Kidney (tissue), 22 donors: ENCODE results near the gene RLN2. TPM values are rescaled to one million over a fixed set of nuclear protein-coding genes. Genes with fewer than 3 reads are reported as not detected.
A peak's percentile ranks its signal among the peaks of the same experiment; 100 is the strongest.
"Not testable (repeated sequence)": the region's sequence is repeated elsewhere in the genome, so short reads cannot be mapped to it uniquely, and the experiment has no call there.

Experiments used
- DNase-seq, 5 donors: peaks; one replicate each; pipeline ENCODE4 v3.0.0-alpha.2; 2013 to 2020
- FAIRE-seq: peaks from 2 replicates; lab custom pipeline; 2012; peaks lifted over from hg19 to GRCh38; lab: Jason Lieb, UNC
- H3K27ac ChIP-seq, 2 donors: one replicate each; pipeline ENCODE4 v1.7.0; 2013; ENCODE audit warnings: low read depth in 2 of 2, low read length in 2 of 2, inconsistent platforms in 1 of 2
- H3K27me3 ChIP-seq: one replicate; pipeline ENCODE4 v1.7.1; 2013; ENCODE audit warnings: low read length, inconsistent platforms; ENCODE audit not compliant: control insufficient read depth, insufficient read depth
- H3K36me3 ChIP-seq, 3 donors: one replicate each; pipeline versions ENCODE4 v1.7.0 to v1.7.1; 2013; ENCODE audit warnings: low read length in 3 of 3, control low read depth in 1 of 3, inconsistent platforms in 1 of 3; ENCODE audit not compliant: insufficient read depth in 3 of 3, control insufficient read depth in 2 of 3
- H3K4me1 ChIP-seq, 3 donors: one replicate each; pipeline versions ENCODE4 v1.7.0 to v1.7.1; 2013; ENCODE audit warnings: low read length in 3 of 3, inconsistent platforms in 1 of 3, low read depth in 1 of 3; ENCODE audit not compliant: control insufficient read depth in 2 of 3, insufficient read depth in 2 of 3
- H3K4me3 ChIP-seq, 3 donors: one replicate each; pipeline versions ENCODE4 v1.7.0 to v1.8.1; 2013; ENCODE audit warnings: low read length in 3 of 3, control low read depth in 1 of 3, inconsistent platforms in 1 of 3
- H3K9ac ChIP-seq, 3 donors: one replicate each; pipeline versions ENCODE4 v1.7.0 to v1.7.1; 2013; ENCODE audit warnings: low read length in 3 of 3, control low read depth in 1 of 3, inconsistent platforms in 1 of 3
- H3K9me3 ChIP-seq, 3 donors: one replicate each; pipeline versions ENCODE4 v1.7.0 to v1.7.1; 2013; ENCODE audit warnings: low read length in 3 of 3, control low read depth in 1 of 3, inconsistent platforms in 1 of 3; ENCODE audit not compliant: control insufficient read depth in 2 of 3, insufficient read depth in 1 of 3
- intact Hi-C: fragments of 100-400 bp; cut with DNase I; formaldehyde crosslinking; loops from one replicate; pipeline ENCODE4 v1.11.1; 2022
- long read RNA-seq, 10 donors: library from polyadenylated mRNA in 1 of 10; unstranded in 1 of 10; transcript quantifications; one replicate each; pipeline ENCODE4 v2.0.0 and lab custom pipeline, GENCODE V29; 2021 to 2026
- polyA plus RNA-seq: library from polyadenylated mRNA; stranded (reverse); fragments of 350-450 nt; fragmentation: Illumina TruSeq; extraction: RNeasy Lipid Tissue Mini Kit (QIAGEN cat#74804); gene quantifications from one replicate; pipeline ENCODE4 v1.2.3, GENCODE V29; 2014; ENCODE audit warnings: low read depth, low replicate concordance; ENCODE audit not compliant: insufficient read depth
- total RNA-seq: library from RNA; stranded (reverse); fragmentation: NEBNext Ultra II Directional; extraction: Animal tissue kit (Norgen Biotek cat#: 25700); gene quantifications from one replicate; pipeline ENCODE4 v1.2.1, GENCODE V29; 2021
- TF ChIP-seq, protein P1 (sequence below): IDR thresholded peaks from 3 replicates; pipeline ENCODE4 v1.5.1; 2012; ENCODE audit warnings: mild to moderate bottlenecking, moderate library complexity, borderline replicate concordance; ENCODE audit not compliant: insufficient read depth; ENCODE audit errors: extremely low read depth
- donor health status: control.
- donor health status: control.
- donor health status: control.
- donor health status: control.
- donor health status: control.
- donor health status: DM: yes; HTN: yes; CAD: no.
- donor health status: Normal renal cell carcinoma (clear cell type).

The RLN2 gene, protein sequence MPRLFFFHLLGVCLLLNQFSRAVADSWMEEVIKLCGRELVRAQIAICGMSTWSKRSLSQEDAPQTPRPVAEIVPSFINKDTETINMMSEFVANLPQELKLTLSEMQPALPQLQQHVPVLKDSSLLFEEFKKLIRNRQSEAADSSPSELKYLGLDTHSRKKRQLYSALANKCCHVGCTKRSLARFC
- total RNA-seq (1.1 TPM), polyA plus RNA-seq (3.5 TPM)
- long read RNA-seq, donor 1 = 0 reads
- long read RNA-seq, donor 2 = 0 reads
- long read RNA-seq, donor 3 = 0 reads
- long read RNA-seq, donor 4 = 0 reads
- long read RNA-seq, donor 5 = 0 reads
- long read RNA-seq, donor 6 = 0 reads
- long read RNA-seq, donor 7, partial matches to known transcripts = 1 of 1 reads
- long read RNA-seq, donor 7, other reads (novel, unspliced or antisense) = 0 of 1 reads
- long read RNA-seq, donor 8 = 0 reads
- long read RNA-seq, donor 9 = 0 reads
- long read RNA-seq, donor 10 = 0 reads

DNA sequence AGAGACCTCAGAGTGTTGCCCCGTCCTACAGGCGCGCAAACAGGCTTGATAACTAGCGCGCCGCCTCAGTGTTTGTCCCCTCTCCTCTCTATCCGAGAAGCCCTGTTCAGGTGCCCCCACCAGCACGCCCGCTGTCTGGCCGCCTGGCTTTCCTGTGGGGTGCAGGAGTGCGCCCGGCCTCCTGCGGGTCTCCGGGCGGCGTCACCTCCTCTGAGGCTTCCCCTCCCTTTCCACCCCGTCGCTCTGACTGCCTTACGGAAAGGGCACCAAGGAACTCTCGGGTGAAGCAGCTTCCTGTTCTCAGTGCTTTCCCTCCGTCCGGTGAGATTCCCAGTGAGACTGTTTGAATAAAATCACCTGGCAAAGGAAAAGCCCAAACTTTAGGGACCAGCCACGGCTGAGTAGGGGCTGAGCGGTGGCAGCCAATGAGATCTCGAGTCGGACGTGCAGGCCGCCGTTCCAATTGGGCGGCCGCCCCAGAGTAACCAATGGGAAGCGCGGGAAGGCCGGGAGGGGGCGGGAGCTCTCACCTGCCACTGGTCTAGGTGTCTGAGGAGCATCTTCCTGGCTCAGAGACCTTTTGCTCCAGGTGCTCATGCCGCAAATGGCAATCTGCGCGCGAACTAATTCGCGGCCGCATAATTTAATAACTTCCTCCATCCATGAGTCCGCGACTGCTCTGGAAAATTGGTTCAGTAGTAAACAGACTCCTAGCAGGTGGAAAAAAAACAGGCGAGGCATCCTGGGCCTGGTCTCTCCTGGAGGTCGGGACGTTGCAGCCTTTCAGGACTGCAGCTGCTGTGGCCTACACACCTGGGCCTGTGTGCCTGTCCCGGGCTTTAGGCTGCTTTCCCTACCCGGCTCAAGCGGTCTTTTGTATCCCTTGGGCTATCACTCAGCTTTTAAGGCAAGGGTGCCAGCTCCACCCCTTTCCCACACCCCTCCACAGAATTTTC is at the start of gene RLN2:
Gene RLN2, minus strand, starts transcription at position 877 of the 956 bp plus-strand sequence. Its CDS starts 136 bp downstream, at position 741.
- H3K4me3 ChIP-seq, H3K9me3 ChIP-seq, H3K4me1 ChIP-seq, H3K27ac ChIP-seq, H3K9ac ChIP-seq, H3K27me3 ChIP-seq, intact Hi-C loops, H3K36me3 ChIP-seq: not testable (repeated sequence)
- FAIRE-seq (peak; percentile 99), DNase-seq (peak in 4 of 5 donors; percentile 6 to 53 (median 32))

DNA sequence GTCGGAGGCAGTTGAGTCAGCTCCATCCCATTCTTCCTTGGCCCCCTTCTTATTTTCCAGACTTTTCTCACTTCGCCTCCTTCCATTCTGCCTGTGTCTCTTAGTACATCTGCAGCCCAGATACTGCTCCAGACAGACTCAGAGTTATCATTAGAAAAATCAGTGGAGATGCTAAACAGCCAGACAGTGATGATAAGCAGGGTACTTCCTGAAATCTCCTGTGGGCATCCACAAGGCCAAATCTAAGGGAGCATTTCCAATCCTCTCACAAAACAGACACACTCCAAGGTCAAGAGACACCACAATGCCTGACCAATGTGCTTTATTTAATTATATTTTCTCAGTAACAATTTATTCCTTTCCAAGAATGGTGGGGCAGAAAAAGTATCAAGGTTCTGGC is 49.7 kb upstream of the RLN2 start:
- H3K4me1 ChIP-seq = no peaks in the 10 kb centered on the region
- TF ChIP-seq, protein P1, sequence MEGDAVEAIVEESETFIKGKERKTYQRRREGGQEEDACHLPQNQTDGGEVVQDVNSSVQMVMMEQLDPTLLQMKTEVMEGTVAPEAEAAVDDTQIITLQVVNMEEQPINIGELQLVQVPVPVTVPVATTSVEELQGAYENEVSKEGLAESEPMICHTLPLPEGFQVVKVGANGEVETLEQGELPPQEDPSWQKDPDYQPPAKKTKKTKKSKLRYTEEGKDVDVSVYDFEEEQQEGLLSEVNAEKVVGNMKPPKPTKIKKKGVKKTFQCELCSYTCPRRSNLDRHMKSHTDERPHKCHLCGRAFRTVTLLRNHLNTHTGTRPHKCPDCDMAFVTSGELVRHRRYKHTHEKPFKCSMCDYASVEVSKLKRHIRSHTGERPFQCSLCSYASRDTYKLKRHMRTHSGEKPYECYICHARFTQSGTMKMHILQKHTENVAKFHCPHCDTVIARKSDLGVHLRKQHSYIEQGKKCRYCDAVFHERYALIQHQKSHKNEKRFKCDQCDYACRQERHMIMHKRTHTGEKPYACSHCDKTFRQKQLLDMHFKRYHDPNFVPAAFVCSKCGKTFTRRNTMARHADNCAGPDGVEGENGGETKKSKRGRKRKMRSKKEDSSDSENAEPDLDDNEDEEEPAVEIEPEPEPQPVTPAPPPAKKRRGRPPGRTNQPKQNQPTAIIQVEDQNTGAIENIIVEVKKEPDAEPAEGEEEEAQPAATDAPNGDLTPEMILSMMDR = no peak
- no peaks in the 10 kb centered on the region for H3K27me3 ChIP-seq
- intact Hi-C loops = no loop called here
- no peak overlapping the region for H3K9ac ChIP-seq
- no peak for DNase-seq
- H3K27ac ChIP-seq = no peak overlapping the region
- no peak for FAIRE-seq
- H3K36me3 ChIP-seq = no peaks in the 10 kb centered on the region
- no peak overlapping the region for H3K4me3 ChIP-seq
- peaks cover 0 to 6% (median 0%) of the 10 kb centered on the region in 3 donors for H3K9me3 ChIP-seq

DNA sequence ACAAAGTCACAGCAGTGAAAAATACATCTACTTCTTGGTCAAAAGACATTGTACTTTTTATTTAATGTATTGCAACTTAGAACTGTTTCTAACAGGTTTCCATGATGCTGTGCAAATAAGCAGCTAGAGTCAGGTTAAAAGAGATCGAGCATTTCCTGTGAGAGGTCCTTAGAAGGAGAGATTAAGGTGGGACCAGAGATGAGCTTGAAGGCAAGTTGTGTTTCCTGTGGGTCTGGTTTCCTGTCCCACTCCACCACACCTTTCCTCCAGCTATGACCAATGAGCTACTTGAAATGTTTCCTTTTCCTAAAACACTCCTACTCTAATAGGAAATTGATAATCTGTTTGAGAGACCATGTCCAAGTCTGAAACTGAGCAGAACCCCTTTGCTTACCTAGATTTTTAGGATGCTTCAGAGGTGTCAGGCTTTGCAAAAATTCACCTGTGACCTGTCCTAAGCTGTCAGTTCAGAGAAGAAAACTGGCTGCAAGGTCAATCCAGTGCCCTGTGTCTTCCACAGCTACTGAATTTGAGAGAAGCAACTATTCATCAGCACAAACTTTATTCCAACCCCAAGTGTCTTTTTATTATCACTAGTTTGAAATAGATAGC is 48.2 kb upstream of the RLN2 start:
- Histone ChIP-seq H3K27ac (no peak overlapping the region), H3K27me3 (no peaks in the 10 kb centered on the region), H3K4me1 (no peaks in the 10 kb centered on the region), H3K36me3 (no peaks in the 10 kb centered on the region), H3K4me3 (no peak overlapping the region), H3K9me3 (peaks cover 0 to 9% (median 0%) of the 10 kb centered on the region in 3 donors), H3K9ac (no peak overlapping the region)
- TF ChIP-seq, protein P1 = no peak
- intact Hi-C loops = no loop called here
- FAIRE-seq = no peak
- no peak for DNase-seq

DNA sequence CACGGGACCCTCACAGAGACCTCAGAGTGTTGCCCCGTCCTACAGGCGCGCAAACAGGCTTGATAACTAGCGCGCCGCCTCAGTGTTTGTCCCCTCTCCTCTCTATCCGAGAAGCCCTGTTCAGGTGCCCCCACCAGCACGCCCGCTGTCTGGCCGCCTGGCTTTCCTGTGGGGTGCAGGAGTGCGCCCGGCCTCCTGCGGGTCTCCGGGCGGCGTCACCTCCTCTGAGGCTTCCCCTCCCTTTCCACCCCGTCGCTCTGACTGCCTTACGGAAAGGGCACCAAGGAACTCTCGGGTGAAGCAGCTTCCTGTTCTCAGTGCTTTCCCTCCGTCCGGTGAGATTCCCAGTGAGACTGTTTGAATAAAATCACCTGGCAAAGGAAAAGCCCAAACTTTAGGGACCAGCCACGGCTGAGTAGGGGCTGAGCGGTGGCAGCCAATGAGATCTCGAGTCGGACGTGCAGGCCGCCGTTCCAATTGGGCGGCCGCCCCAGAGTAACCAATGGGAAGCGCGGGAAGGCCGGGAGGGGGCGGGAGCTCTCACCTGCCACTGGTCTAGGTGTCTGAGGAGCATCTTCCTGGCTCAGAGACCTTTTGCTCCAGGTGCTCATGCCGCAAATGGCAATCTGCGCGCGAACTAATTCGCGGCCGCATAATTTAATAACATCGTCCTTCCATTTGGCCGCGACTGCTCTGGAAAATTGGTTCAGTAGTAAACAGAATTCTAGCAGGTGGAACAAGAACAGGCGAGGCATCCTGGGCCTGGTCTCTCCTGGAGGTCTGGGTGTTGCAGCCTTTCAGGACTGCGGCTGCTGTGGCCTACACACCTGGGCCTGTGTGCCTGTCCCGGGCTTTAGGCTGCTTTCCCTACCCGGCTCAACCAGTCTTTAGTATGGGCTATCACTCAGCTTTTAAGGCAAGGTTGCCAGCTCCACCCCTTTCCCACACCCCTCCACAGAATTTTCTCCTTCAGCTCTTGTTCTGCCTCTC is 34.8 kb upstream of the RLN2 start, which contains the start of gene RLN1:
Gene RLN1, minus strand, starts transcription at position 885 of the 990 bp plus-strand sequence. Its CDS starts 130 bp downstream, at position 755.
- H3K36me3 ChIP-seq, H3K4me3 ChIP-seq, H3K27me3 ChIP-seq, H3K27ac ChIP-seq, H3K9me3 ChIP-seq, H3K9ac ChIP-seq, H3K4me1 ChIP-seq, intact Hi-C loops: not testable (repeated sequence)
- FAIRE-seq (peak; percentile 99), DNase-seq (peak in 4 of 5 donors; percentile 3 to 49 (median 22))
